COR-L47 (cell line): Measurements from ENCODE around the gene FGFBP3.

Source experiments
- DNase-seq: peaks from one replicate; lab custom pipeline; 2025; lab: John Stamatoyannopoulos, UW

FGFBP3 gene

GRCh38 chr10:91856637-91857036, 52.6 kb downstream of the FGFBP3 start:
- no peak for DNase-seq
